Mucosa of gallbladder (tissue), 1 donor: Measurements from ENCODE around the gene THAP2. TPM values are rescaled to one million over a fixed set of nuclear protein-coding genes. Genes with fewer than 3 reads are reported as not detected.

ENCODE experiments used
- DNase-seq: peaks from one replicate; pipeline ENCODE4 v3.0.0-alpha.2; 2020; ENCODE audit warnings: low spot score
- total RNA-seq: library from RNA; stranded (reverse); gene quantifications from one replicate; pipeline ENCODE4 v1.2.1, GENCODE V29; 2021
- donor health status: DM: no; HTN: no; CAD: no.

Gene THAP2
- total RNA-seq, 1 donor from 2014 or later, result 5.0 TPM

DNA sequence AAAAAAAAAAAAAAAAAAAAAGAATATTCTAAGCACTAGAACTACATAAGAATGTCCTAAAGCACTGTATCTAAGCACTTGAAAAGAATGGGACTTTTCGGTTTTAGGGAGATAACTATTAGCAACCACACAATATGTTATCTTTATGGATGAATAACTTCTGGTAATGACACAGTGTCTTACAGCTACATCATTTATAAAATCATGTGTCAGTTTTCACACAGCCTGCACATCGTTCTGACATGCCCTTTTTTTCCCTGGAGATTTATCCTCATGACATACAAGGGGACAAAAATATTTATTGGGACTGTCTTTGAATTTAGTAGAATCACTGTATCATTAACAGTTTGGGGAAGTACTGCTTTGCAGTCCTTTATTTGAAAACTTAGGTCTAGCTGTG lies 39.1 kb downstream of the THAP2 start:
- DNase-seq, result no peak

- no peak for DNase-seq
Observed at GRCh38 chr12:71704920-71705319, 40.8 kb downstream of the THAP2 start.

DNA sequence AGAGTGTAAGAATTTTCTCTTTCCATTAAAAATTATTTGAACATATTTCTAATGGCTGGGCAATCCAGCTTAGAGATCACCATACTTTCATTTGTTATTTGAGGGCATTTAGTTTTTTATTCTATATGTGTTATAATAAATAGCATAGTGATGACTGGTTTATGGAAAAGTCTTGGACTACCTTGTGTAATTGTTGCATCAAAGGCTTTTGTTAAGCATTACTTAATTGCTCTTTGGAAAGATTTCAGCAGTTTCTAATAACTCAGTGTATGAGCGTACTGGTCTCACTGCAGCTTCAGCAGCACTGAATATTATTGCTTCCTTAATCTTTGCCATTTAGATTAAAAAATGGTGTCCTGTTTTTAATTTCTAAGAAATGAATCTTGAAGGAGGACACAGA lies 44.6 kb downstream of the THAP2 start:
- DNase-seq, result no peak

DNA sequence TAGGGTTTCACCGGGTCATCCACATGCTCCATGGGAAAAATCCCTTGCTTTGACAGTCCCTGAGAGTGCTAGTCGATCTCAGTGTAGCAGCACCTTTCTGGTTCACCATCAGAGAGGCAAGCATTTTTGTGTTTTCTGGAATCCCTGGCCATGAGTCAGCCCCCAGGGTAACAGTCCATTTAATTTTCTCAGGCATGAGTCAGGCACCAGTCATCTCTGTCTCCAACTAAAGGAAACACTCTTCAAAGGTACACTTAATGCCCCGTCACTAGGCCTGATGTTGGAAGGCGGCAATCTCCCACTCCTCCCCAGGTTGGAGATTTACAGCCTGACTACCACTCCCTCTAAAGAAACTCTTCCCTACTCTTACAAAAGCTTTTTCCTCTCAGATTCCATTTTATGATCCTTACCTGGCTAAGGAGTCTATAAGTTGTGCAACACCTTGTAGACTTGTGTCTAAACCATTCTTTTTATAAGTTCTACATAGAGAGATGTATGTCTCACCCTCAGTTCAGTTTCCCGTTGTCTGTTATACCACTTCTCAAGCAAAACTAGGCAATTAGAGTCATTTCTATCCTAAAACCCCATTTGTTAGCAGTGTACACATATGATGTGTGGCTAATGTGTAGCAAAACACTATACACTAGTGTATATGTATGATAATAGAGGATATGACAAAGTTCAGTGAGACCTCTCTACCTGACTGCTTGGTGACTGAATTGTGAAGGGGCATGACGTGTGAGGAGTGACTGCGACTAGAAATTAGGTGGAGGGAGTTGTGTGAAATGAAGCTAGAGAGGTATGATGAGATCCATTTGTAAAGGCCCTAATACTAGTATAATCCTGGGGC lies 46.4 kb downstream of the THAP2 start:
- no peak for DNase-seq

- no peak for DNase-seq
Observed at GRCh38 chr12:71718611-71719010, 54.5 kb downstream of the THAP2 start.

DNA sequence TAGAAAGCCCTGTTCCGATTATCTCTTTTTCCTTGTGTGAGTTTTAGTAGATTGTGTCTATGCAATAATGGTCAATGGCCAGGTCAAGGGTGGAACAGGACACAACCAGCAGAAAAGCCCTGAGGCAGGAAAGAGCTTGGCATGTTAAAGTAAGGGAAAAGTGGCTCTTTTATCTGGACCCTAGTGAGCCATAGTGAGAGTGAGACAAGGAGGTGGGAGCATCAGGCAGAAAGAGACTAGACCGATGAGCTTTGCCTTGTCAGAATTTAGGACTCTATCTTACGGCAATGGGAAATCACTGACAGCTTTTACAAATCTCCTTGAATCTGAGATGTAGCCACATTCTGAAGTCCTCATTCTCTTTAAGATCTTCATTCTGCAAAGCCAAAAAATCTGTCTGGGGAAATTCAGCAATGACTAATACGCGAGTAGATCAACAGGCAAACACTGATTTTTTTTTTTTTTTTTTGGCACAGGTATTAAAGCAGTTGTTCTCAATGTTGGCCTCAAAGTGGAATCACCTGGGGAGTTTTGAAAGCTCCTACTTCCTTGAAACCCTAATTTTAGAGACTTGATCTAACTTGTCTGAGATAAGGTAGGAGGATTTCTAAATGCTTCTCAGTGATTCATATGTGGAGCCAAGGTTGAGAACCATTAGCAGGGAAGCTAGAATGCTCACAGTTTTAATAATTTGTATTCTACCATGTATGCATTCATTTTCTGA lies 55.7 kb downstream of the THAP2 start:
- no peak for DNase-seq

DNA sequence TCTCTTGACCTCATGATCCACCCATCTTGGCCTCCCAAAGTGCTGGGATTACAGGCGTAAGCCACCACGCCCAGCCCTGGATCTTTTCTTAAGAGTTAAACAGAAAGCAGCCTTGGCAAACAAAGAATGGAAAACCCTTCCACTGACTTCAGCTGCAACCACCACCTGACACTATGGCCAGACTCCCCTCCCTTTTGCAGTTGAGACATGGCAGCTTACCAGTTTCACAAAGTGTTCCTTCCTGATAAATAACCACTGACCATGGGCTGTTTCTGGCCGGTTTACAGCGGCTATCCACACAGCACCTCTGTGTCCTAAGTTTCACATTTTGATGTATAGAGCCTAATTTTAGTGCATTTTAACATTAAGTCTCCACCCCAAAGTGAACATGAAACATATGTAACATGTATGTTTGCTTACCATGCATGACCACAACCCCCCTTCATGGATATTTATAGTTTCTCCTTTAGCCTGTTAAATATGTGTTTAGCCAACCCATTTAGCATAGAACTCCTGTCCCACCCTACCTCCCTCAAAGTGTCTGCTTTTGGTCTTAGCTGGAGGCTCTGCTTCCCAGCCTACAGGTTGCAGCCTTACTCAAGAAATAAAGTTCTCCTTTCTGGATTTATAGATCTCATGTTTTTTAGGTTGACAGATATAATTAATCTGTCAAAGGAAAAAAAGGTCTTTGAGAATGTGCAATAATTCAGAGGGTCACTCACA lies 57.8 kb downstream of the THAP2 start:
- no peak for DNase-seq

GRCh38 chr12:71725011-71725410 lies 60.9 kb downstream of the THAP2 start:
- DNase-seq, result no peak

GRCh38 chr12:71726548-71726947 lies 62.4 kb downstream of the THAP2 start:
- no peak for DNase-seq

DNA sequence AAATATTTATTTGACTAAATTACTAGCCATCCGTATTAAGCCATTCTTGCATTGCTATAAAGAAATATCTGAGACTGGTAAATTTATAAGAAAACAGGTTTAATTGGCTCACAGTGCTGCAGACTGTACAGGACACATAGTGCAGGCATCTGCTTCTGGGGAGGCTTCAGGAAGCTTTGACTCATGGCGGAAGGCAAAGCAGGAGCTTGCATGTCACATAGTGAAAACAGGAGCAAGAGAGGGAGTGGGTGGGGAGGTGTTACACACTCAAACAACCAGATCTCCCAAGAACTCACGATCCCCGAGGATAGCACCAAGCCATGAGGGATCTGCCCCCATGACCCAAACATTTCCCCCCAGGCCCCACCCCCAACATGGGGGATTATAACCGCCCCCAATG lies 63.9 kb downstream of the THAP2 start:
- DNase-seq, result no peak

Other genes with a start within 250 kb of the THAP2 start
- gene LGR5, start 224.5 kb upstream of the THAP2 start, total RNA-seq, result not detected
- 36.4 TPM for gene ZFC3H1, start 453 bp upstream of the THAP2 start, total RNA-seq
- gene TMEM19, start 21.8 kb downstream of the THAP2 start, total RNA-seq, result 46.0 TPM
- gene RAB21, start 90.6 kb downstream of the THAP2 start, total RNA-seq, result 72.1 TPM
- 39.6 TPM for gene TBC1D15, start 175.5 kb downstream of the THAP2 start, total RNA-seq